ENCODE results near the gene HOXA10. TPM values are rescaled to one million over a fixed set of nuclear protein-coding genes. Genes with fewer than 3 reads are reported as not detected.

HOXA10 gene
- total and polyA plus RNA-seq, 9 donors, result 0.25 to 2.8 (median 0.91) TPM; not detected in 1

GRCh38 chr7:27198871-27199801 is 25.0 kb upstream of the HOXA10 start:
- Histone ChIP-seq H3K4me1 (ENCODE audit: insufficient read depth) (peaks cover 4% of the 10 kb centered on the region), H3K36me3 (no peaks in the 10 kb centered on the region), H3K9me3 (no peaks in the 10 kb centered on the region), H3K4me3 (peak overlapping the region; percentile 20), H3K27me3 (peaks cover 6% of the 10 kb centered on the region), H3K27ac (no peak overlapping the region)
- 2% methylated on average over 33 to 93 of the region's 93 CpGs for WGBS, 3 donors
- DNase-seq, result no peak
- intact Hi-C loops (cut with DNase I), result loop anchor here in 1 of 4 donors (10.0 kb wide), 1 partner anchor 576 kb away; no protein-coding TSS in a partner anchor
- TF ChIP-seq EP300 (IDR thresholded peaks at IDR 0.05) (no peak), POLR2A (IDR thresholded peaks at IDR 0.05) (no peak)
- TF ChIP-seq, protein P1, sequence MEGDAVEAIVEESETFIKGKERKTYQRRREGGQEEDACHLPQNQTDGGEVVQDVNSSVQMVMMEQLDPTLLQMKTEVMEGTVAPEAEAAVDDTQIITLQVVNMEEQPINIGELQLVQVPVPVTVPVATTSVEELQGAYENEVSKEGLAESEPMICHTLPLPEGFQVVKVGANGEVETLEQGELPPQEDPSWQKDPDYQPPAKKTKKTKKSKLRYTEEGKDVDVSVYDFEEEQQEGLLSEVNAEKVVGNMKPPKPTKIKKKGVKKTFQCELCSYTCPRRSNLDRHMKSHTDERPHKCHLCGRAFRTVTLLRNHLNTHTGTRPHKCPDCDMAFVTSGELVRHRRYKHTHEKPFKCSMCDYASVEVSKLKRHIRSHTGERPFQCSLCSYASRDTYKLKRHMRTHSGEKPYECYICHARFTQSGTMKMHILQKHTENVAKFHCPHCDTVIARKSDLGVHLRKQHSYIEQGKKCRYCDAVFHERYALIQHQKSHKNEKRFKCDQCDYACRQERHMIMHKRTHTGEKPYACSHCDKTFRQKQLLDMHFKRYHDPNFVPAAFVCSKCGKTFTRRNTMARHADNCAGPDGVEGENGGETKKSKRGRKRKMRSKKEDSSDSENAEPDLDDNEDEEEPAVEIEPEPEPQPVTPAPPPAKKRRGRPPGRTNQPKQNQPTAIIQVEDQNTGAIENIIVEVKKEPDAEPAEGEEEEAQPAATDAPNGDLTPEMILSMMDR (IDR thresholded peaks at IDR 0.05), result no peak

DNA sequence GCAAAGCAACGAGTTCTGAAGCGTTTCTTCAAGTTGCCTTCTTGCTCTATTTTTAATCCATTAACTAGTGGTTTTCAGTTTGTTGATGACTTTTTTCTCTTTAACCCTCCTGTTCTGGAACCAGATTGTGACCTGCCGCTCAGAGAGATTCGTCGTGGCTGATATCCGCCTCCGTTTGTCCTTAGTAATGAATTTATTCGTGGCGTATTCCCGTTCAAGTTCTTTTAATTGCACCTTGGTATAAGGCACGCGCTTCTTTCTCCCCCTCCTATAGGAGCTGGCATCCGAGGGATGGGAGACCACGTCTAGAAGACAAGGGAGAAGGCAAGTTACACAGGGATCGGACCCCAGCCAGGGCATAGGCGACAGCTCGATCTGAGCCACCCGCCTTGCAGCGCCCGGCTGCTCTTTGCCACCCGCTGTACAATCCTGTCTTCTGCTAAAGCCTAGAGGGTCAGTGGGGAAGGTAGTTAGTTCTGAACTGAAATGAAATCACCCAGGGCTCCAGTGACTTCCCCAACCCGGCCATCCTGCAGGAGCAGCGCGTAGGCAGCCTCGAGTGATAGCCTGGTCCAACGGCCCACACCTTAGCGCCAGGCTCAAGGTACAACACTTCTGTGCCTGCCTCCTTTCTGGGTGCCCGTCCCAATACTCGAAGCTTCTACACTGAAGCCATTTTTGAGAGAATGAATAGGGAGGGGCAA is 24.2 kb upstream of the HOXA10 start:
- no peaks in the 10 kb centered on the region for H3K36me3 ChIP-seq
- TF ChIP-seq POLR2A (IDR thresholded peaks at IDR 0.05) (no peak), EP300 (IDR thresholded peaks at IDR 0.05) (no peak)
- TF ChIP-seq, protein P1 (IDR thresholded peaks at IDR 0.05), result no peak
- H3K4me3 ChIP-seq, result peak overlapping the region; percentile 20
- no peak overlapping the region for H3K27ac ChIP-seq
- H3K27me3 ChIP-seq, result peaks cover 10% of the 10 kb centered on the region
- 14 to 19% (median 17%) methylated on average over 29 of the region's 29 CpGs for WGBS, 3 donors
- intact Hi-C loops (cut with DNase I), result loop anchor here in 1 of 4 donors (10.0 kb wide), 1 partner anchor 577 kb away; no protein-coding TSS in a partner anchor
- H3K4me1 ChIP-seq (ENCODE audit: insufficient read depth), result peaks cover 4% of the 10 kb centered on the region
- DNase-seq, result no peak
- H3K9me3 ChIP-seq, result no peaks in the 10 kb centered on the region

- peaks cover 14% of the 10 kb centered on the region for H3K27me3 ChIP-seq
- no peaks in the 10 kb centered on the region for H3K36me3 ChIP-seq
- H3K27ac ChIP-seq, result no peak overlapping the region
- H3K9me3 ChIP-seq, result no peaks in the 10 kb centered on the region
- H3K4me1 ChIP-seq (ENCODE audit: insufficient read depth), result peaks cover 6% of the 10 kb centered on the region
- intact Hi-C loops (cut with DNase I), result loop anchor here in 1 of 4 donors (10.0 kb wide), 1 partner anchor 577 kb away; no protein-coding TSS in a partner anchor
- 22 to 27% (median 24%) methylated on average over 18 of the region's 18 CpGs for WGBS, 3 donors
- no peak overlapping the region for H3K4me3 ChIP-seq
- TF ChIP-seq, protein P1 (IDR thresholded peaks at IDR 0.05), result no peak
- no peak for TF ChIP-seq EP300 (IDR thresholded peaks at IDR 0.05)
- no peak for TF ChIP-seq POLR2A (IDR thresholded peaks at IDR 0.05)
- no peak for DNase-seq
These were observed 23.3 kb upstream of the HOXA10 start for GRCh38 chr7:27197137-27198042.
